HG02678 (cell line): Measurements from ENCODE around the gene CALCOCO1.
A peak's percentile ranks its signal among the peaks of the same experiment; 100 is the strongest.

Experiments used
- ATAC-seq: cut with Tn5 transposase; IDR thresholded peaks from one replicate; pipeline ENCODE4 v1.9.1; 2021; ENCODE audit warnings: mild to moderate bottlenecking, moderate library complexity; ENCODE audit not compliant: unreplicated experiment

CALCOCO1 gene

GRCh38 chr12:53667080-53667479 is 60.2 kb downstream of the CALCOCO1 start:
- ATAC-seq: no peak

GRCh38 chr12:53664936-53665335 is 62.3 kb downstream of the CALCOCO1 start:
- no peak for ATAC-seq

GRCh38 chr12:53664191-53664590 is 63.1 kb downstream of the CALCOCO1 start:
- ATAC-seq: no peak

GRCh38 chr12:53660041-53660440 is 67.2 kb downstream of the CALCOCO1 start:
- no peak for ATAC-seq

- peak; percentile 47 for ATAC-seq
Observed at GRCh38 chr12:53659571-53659981, 67.7 kb downstream of the CALCOCO1 start.

- no peak for ATAC-seq
Observed at GRCh38 chr12:53659011-53659551, 68.2 kb downstream of the CALCOCO1 start.
